Pancreas (tissue), 10 donors: Measurements from ENCODE around the gene DEDD. TPM values are rescaled to one million over a fixed set of nuclear protein-coding genes. Genes with fewer than 3 reads are reported as not detected.
A peak's percentile ranks its signal among the peaks of the same experiment; 100 is the strongest.
"Not testable (repeated sequence)": the region's sequence is repeated elsewhere in the genome, so short reads cannot be mapped to it uniquely, and the experiment has no call there.

Experiments used
- ATAC-seq, 4 donors: fragments of 200-7000 bp; cut with Tn5 transposase; one replicate each; pipeline versions ENCODE4 v1.8.0 to v1.9.1; 2020; ENCODE audit warnings: mild to moderate bottlenecking in 4 of 4, moderate library complexity in 4 of 4
- DNase-seq, 6 donors: peaks; one replicate each; pipeline ENCODE4 v3.0.0-alpha.2; 2020
- FAIRE-seq: peaks from 2 replicates; lab custom pipeline; 2012; peaks lifted over from hg19 to GRCh38; lab: Jason Lieb, UNC
- H3K27ac ChIP-seq, 4 donors: fragments of 200-600 bp; sonication (generic); 1 replicate in 3 of 4; 2 replicates in 1 of 4; pipeline versions ENCODE4 v1.5.0 to v1.8.0; 2020
- H3K27me3 ChIP-seq, 4 donors: fragments of 200-600 bp; one replicate each; pipeline ENCODE4 v1.8.0; 2021
- H3K36me3 ChIP-seq, 3 donors: fragments of 200-600 bp; sonication (generic) in 1 of 3; one replicate each; pipeline versions ENCODE4 v1.5.0 to v1.8.0; 2020 to 2021
- H3K4me1 ChIP-seq, 3 donors: fragments of 200-600 bp; one replicate each; pipeline ENCODE4 v1.8.0; 2021
- H3K4me3 ChIP-seq, 4 donors: fragments of 200-600 bp; sonication (generic) in 2 of 4; one replicate each; pipeline versions ENCODE4 v1.5.0 to v1.8.0; 2020 to 2021
- H3K9me3 ChIP-seq, 4 donors: fragments of 200-600 bp; one replicate each; pipeline ENCODE4 v1.8.0; 2021
- WGBS, 2 donors: extraction: QIAGEN DNeasy Blood & Tissue Kit; methylation state at CpG; one replicate each; pipeline ENCODE4 v1.1.7; 2013; 5-methylcytosine and 5-hydroxymethylcytosine counted together
- intact Hi-C, 3 donors: fragments of 100-400 bp; cut with DNase I; formaldehyde crosslinking; loops; one replicate each; pipeline versions ENCODE4 v1.11.1 to v1.14.2; 2022
- polyA plus RNA-seq, 2 donors: library from polyadenylated mRNA; stranded (reverse); fragments of 200-250 nt; gene quantifications; one replicate each; pipeline ENCODE4 v1.2.3, GENCODE V29; 2013
- total RNA-seq, 6 donors: library from RNA; stranded (reverse); fragmentation: NEBNext Ultra II Directional in 4 of 6; extraction: Animal tissue kit (Norgen Biotek cat#: 25700) in 4 of 6; gene quantifications; one replicate each; pipeline versions ENCODE4 v1.2.1 to v1.2.4, GENCODE V29; 2021 to 2023
- TF ChIP-seq, protein P1 (sequence below), 4 donors: fragments of 200-600 bp; sonication (generic) in 3 of 4; IDR thresholded peaks; one replicate each; pipeline versions ENCODE4 v1.5.0 to v1.8.0; 2021; ENCODE audit warnings: antibody characterized with exemption in 4 of 4
- donor health status: healthy with polysubstance abuse.
- donor health status: DM: no; HTN: no; CAD: no; lungs with moderate emphysema.
- donor health status: DM: no; HTN: no; CAD: no.
- donor health status: control.
- donor health status: control.
- donor health status: Bipolar disorder and iron deficiency.
- donor health status: DM: yes; HTN: yes; CAD: no.
- donor health status: DM: no; HTN: no; CAD: no.
- donor health status: DM: no; HTN: no; CAD: no.
- donor health status: DM: yes; HTN: yes; CAD: no.

The DEDD gene
- total and polyA plus RNA-seq, 8 donors, result 11.1 to 20.8 (median 15.6) TPM

- ATAC-seq (peak; percentile 81 to 94 (median 88)), FAIRE-seq (no peak), DNase-seq (peak; percentile 78 to 93 (median 83))
- Histone ChIP-seq H3K27me3 (no peaks in the 10 kb centered on the region), H3K27ac (peak within 1 kb of the TSS; percentile 77 to 95 (median 86)), H3K4me3 (peak within 1 kb of the TSS; percentile 60 to 97 (median 90)), H3K9me3 (no peaks in the 10 kb centered on the region), H3K4me1 (peaks cover 39 to 42% (median 41%) of the 10 kb centered on the region in 3 donors), H3K36me3 (peaks cover 0 to 23% (median 14%) of the 10 kb centered on the region in 3 donors)
- intact Hi-C loops, result no loop called here
- TF ChIP-seq, protein P1, sequence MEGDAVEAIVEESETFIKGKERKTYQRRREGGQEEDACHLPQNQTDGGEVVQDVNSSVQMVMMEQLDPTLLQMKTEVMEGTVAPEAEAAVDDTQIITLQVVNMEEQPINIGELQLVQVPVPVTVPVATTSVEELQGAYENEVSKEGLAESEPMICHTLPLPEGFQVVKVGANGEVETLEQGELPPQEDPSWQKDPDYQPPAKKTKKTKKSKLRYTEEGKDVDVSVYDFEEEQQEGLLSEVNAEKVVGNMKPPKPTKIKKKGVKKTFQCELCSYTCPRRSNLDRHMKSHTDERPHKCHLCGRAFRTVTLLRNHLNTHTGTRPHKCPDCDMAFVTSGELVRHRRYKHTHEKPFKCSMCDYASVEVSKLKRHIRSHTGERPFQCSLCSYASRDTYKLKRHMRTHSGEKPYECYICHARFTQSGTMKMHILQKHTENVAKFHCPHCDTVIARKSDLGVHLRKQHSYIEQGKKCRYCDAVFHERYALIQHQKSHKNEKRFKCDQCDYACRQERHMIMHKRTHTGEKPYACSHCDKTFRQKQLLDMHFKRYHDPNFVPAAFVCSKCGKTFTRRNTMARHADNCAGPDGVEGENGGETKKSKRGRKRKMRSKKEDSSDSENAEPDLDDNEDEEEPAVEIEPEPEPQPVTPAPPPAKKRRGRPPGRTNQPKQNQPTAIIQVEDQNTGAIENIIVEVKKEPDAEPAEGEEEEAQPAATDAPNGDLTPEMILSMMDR (IDR thresholded peaks at IDR 0.05), result no peak
- WGBS, 2 donors, result 0 to 1% methylated on average over 57 to 58 of the region's 58 CpGs
Observed at GRCh38 chr1:161117759-161118581, 14.5 kb downstream of the DEDD start, which contains the start of the genes NIT1 and PFDN2. TSS of gene NIT1 (plus strand) at chr1:161118105. CDS start at chr1:161118177, 72 bp downstream. TSS of gene PFDN2 (minus strand) at chr1:161118037. CDS start at chr1:161118026, 11 bp downstream.

GRCh38 chr1:161115961-161116360 is 16.5 kb downstream of the DEDD start:
- DNase-seq, intact Hi-C loops, ATAC-seq, H3K27ac ChIP-seq, H3K36me3 ChIP-seq, H3K27me3 ChIP-seq, H3K4me3 ChIP-seq, FAIRE-seq, H3K9me3 ChIP-seq: not testable (repeated sequence)
- 84 to 87% methylated on average over 6 of the region's 6 CpGs for WGBS, 2 donors
- H3K4me1 ChIP-seq, result peaks cover 38 to 43% (median 42%) of the 10 kb centered on the region in 3 donors

DNA sequence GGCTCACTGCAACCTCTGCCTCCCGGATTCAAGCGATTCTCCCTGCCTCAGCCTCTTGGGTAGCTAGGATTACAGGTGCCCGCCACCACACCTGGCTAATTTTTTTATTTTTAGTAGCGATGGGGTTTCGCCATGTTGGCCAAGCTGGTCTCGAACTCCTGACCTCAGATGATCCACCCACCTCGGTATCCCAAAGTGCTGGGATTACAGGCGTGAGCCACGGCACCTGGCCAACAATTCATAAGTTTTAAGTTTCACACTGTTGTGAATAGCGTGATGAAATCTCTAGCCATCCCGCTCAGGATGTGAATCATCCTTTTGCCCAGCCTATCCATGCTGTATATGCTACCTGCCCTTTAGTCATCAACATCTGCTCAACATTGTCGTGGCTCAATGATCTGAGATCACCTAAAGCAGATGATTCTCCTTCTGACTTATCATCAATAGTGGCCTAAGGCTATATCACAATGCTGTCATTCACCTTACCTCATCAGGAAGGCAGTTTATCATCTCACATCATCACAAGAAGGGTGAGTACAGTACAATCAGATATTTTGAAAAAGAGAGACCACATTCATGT is 17.2 kb downstream of the DEDD start:
- Histone ChIP-seq H3K4me1 (peaks cover 34 to 42% (median 36%) of the 10 kb centered on the region in 3 donors), H3K36me3 (no peaks in the 10 kb centered on the region), H3K9me3 (no peaks in the 10 kb centered on the region), H3K27ac (no peak overlapping the region), H3K4me3 (no peak overlapping the region), H3K27me3 (no peaks in the 10 kb centered on the region)
- intact Hi-C loops, result no loop called here
- DNase-seq (no peak), ATAC-seq (no peak), FAIRE-seq (no peak)
- WGBS, 2 donors, result 88 to 90% methylated on average over 12 of the region's 12 CpGs
- TF ChIP-seq, protein P1 (IDR thresholded peaks at IDR 0.05), result no peak

DNA sequence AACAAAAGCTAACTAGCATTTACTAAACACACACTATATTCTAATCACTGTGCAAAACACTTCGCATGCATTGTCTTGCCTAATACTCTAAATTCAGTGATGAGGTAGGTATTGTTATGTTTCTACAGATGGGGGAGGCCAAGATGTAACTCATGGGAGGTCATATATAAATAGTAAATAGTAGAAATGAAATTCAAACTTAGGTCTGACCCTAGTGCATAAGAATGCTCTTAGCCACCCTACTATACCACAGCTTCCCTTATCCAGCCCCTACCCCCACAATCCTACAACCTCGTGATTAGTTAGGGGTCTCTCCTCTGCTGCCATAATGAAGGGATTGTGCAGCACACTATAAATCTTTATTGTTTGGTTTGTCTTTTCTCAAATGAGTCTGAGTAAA is 17.9 kb downstream of the DEDD start:
- DNase-seq (no peak), FAIRE-seq (no peak), ATAC-seq (no peak)
- H3K27me3 ChIP-seq, result no peaks in the 10 kb centered on the region
- no peaks in the 10 kb centered on the region for H3K9me3 ChIP-seq
- TF ChIP-seq, protein P1 (IDR thresholded peaks at IDR 0.05), result no peak
- peaks cover 28 to 36% (median 30%) of the 10 kb centered on the region in 3 donors for H3K4me1 ChIP-seq
- no peak overlapping the region for H3K27ac ChIP-seq
- H3K36me3 ChIP-seq, result no peaks in the 10 kb centered on the region
- intact Hi-C loops, result no loop called here
- H3K4me3 ChIP-seq, result no peak overlapping the region
- WGBS, 2 donors, result 71 to 83% methylated on average over 2 of the region's 2 CpGs

- Histone ChIP-seq H3K36me3 (no peaks in the 10 kb centered on the region), H3K4me1 (peaks cover 22 to 30% (median 24%) of the 10 kb centered on the region in 3 donors), H3K4me3 (no peak overlapping the region), H3K27ac (no peak overlapping the region), H3K27me3 (no peaks in the 10 kb centered on the region), H3K9me3 (no peaks in the 10 kb centered on the region)
- TF ChIP-seq, protein P1 (IDR thresholded peaks at IDR 0.05), result no peak
- WGBS, 2 donors, result 34 to 60% methylated on average over 1 of the region's 1 CpG
- intact Hi-C loops, result no loop called here
- FAIRE-seq (no peak), DNase-seq (no peak), ATAC-seq (no peak)
Observed at GRCh38 chr1:161113915-161114314, 18.6 kb downstream of the DEDD start.
